GM19025 (cell line): Measurements from ENCODE around the gene NUCKS1.

Source experiments
- ATAC-seq: cut with Tn5 transposase; IDR thresholded peaks from one replicate; pipeline ENCODE4 v1.9.1; 2021; ENCODE audit warnings: mild to moderate bottlenecking, low read depth, moderate library complexity; ENCODE audit not compliant: unreplicated experiment

Gene NUCKS1

GRCh38 chr1:205672395-205672889, 77.5 kb downstream of the NUCKS1 start:
- ATAC-seq: no peak

GRCh38 chr1:205670611-205671430, 79.2 kb downstream of the NUCKS1 start:
- no peak for ATAC-seq

GRCh38 chr1:205670150-205670446, 79.9 kb downstream of the NUCKS1 start:
- no peak for ATAC-seq

- peak; percentile 35 for ATAC-seq
Observed at GRCh38 chr1:205669341-205670149, 80.4 kb downstream of the NUCKS1 start.

GRCh38 chr1:205668951-205669340, 81.0 kb downstream of the NUCKS1 start:
- ATAC-seq: peak; percentile 25

- ATAC-seq: no peak
Observed at GRCh38 chr1:205667909-205668643, 81.9 kb downstream of the NUCKS1 start.

GRCh38 chr1:205666372-205667166, 83.4 kb downstream of the NUCKS1 start:
- no peak for ATAC-seq

GRCh38 chr1:205665201-205666045, 84.6 kb downstream of the NUCKS1 start:
- no peak for ATAC-seq

GRCh38 chr1:205664399-205665017, 85.5 kb downstream of the NUCKS1 start:
- no peak for ATAC-seq

GRCh38 chr1:205663286-205663936, 86.6 kb downstream of the NUCKS1 start:
- no peak for ATAC-seq
